Left ventricle myocardium inferior (tissue), 1 donor: ENCODE results near the gene DOCK8. TPM values are rescaled to one million over a fixed set of nuclear protein-coding genes. Genes with fewer than 3 reads are reported as not detected.

Source experiments
- DNase-seq: peaks from one replicate; pipeline ENCODE4 v3.0.0-alpha.2; 2020
- H3K27ac ChIP-seq: fragments of 200-600 bp; replicated peaks from 2 replicates; pipeline ENCODE4 v1.8.0; 2021
- H3K27me3 ChIP-seq: fragments of 200-600 bp; 2 replicates; pipeline ENCODE4 v1.8.0; 2021; ENCODE audit warnings: low read depth
- H3K36me3 ChIP-seq: fragments of 200-600 bp; 2 replicates; pipeline ENCODE4 v1.8.0; 2021
- H3K4me1 ChIP-seq: fragments of 200-600 bp; 2 replicates; pipeline ENCODE4 v1.8.0; 2021
- H3K4me3 ChIP-seq: fragments of 200-600 bp; 2 replicates; pipeline ENCODE4 v1.8.0; 2021; ENCODE audit warnings: mild to moderate bottlenecking, moderate library complexity
- H3K9me3 ChIP-seq: fragments of 200-600 bp; replicated peaks from 2 replicates; pipeline ENCODE4 v1.8.0; 2021
- CTCF ChIP-seq: fragments of 200-600 bp; IDR thresholded peaks from 2 replicates; pipeline ENCODE4 v1.8.0; 2021; ENCODE audit warnings: antibody characterized with exemption, mild to moderate bottlenecking, borderline replicate concordance
- intact Hi-C: fragments of 100-400 bp; cut with micrococcal nuclease; formaldehyde crosslinking; loops from one replicate; pipeline ENCODE4 v1.11.0; 2022
- total RNA-seq: library from RNA; stranded (reverse); fragmentation: NEBNext Ultra II Directional; extraction: Animal tissue kit (Norgen Biotek cat#: 25700); gene quantifications from one replicate; pipeline ENCODE4 v1.2.1, GENCODE V29; 2021
- donor health status: DM: no; HTN: yes; CAD: no; lungs with severe emphysema.

DOCK8 gene
- total RNA-seq, 1 donor from 2014 or later = 3.7 TPM

DNA sequence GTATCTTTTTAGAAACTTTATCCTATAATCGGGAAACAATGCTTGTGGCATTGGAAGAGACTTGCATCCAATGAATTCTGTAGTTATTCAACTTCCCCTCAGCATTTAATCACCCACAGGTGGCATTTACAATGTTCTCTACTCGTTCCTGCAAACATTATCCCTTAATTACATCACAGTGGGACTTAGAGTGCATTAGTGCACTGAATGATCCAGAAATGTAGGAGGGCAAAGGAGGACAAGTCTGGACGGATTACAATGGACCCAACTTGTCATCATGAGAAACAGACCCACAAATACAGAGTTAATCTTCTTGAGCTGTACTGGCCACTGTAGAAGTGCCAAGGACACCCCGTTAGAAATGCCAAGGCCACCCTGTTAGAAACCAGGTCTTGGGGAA is 129.1 kb downstream of the DOCK8 start:
- intact Hi-C loops = no loop called here
- no peak overlapping the region for H3K27ac ChIP-seq
- no peaks in the 10 kb centered on the region for H3K9me3 ChIP-seq
- no peak for DNase-seq
- peaks cover 53% of the 10 kb centered on the region for H3K27me3 ChIP-seq
- H3K36me3 ChIP-seq = no peaks in the 10 kb centered on the region
- no peak overlapping the region for H3K4me3 ChIP-seq
- TF ChIP-seq CTCF = no peak
- no peaks in the 10 kb centered on the region for H3K4me1 ChIP-seq

DNA sequence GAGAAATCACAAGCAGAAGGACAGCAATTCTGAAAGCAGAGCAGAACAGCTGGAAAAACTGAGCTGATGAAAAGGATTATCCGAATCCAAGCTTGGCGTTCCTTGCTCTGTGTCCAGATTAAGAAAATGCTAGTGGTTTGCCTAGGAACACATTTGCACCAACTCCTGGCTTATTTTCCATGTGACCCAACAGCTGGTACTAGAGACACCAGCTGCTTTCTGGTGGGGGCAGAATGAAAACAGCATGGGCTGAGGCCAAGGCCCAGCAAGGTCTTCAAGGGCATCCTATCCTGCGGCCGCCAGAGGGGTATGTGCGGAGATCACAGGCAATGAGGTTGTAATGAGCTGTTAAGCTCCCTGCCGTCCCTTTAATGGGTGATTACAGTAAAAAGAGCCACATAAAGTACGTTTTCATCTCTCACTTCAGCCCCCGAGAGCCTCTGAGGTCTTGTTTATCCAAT is 131.5 kb downstream of the DOCK8 start:
- Histone ChIP-seq H3K9me3 (no peaks in the 10 kb centered on the region), H3K36me3 (no peaks in the 10 kb centered on the region), H3K4me1 (no peaks in the 10 kb centered on the region), H3K27me3 (peaks cover 74% of the 10 kb centered on the region), H3K27ac (peak overlapping the region; percentile 57), H3K4me3 (no peak overlapping the region)
- DNase-seq = no peak
- no peak for TF ChIP-seq CTCF
- intact Hi-C loops = no loop called here

GRCh38 chr9:347667-348292 is 133.1 kb downstream of the DOCK8 start:
- H3K9me3 ChIP-seq = no peaks in the 10 kb centered on the region
- H3K4me1 ChIP-seq = peaks cover under 1% of the 10 kb centered on the region
- no peak overlapping the region for H3K27ac ChIP-seq
- peaks cover 60% of the 10 kb centered on the region for H3K27me3 ChIP-seq
- DNase-seq = no peak
- peak; percentile 83 for TF ChIP-seq CTCF
- intact Hi-C loops = no loop called here
- H3K36me3 ChIP-seq = no peaks in the 10 kb centered on the region
- no peak overlapping the region for H3K4me3 ChIP-seq

DNA sequence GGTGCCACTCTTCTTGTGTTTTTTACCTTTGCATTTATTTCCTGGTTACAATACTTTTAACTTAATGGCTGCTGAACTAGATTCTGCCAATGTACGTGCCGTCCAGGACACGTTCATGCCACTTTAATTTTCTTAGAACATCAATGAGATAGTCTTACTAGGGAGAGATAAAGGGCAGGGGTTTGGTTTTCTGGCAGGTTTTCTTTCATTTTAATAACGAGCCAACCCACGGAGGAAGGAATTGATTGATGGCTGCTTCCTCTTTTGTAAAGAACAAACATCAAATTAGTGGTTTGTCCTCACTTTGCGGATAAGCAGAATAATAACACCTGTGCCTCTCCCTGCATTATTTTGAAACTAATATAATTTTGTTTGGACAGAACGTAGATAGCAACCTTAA is 135.7 kb downstream of the DOCK8 start:
- no peak overlapping the region for H3K27ac ChIP-seq
- TF ChIP-seq CTCF = no peak
- no peak for DNase-seq
- intact Hi-C loops = no loop called here
- H3K27me3 ChIP-seq = peaks cover 51% of the 10 kb centered on the region
- peaks cover 4% of the 10 kb centered on the region for H3K4me1 ChIP-seq
- H3K9me3 ChIP-seq = no peaks in the 10 kb centered on the region
- no peaks in the 10 kb centered on the region for H3K36me3 ChIP-seq
- H3K4me3 ChIP-seq = no peak overlapping the region

GRCh38 chr9:351916-352315 is 137.3 kb downstream of the DOCK8 start:
- peaks cover 44% of the 10 kb centered on the region for H3K27me3 ChIP-seq
- intact Hi-C loops = no loop called here
- no peak for DNase-seq

More at GRCh38 chr9:351916-352315, 137.3 kb downstream of the DOCK8 start:
- Histone ChIP-seq H3K27ac (no peak overlapping the region), H3K4me3 (no peak overlapping the region), H3K4me1 (peaks cover 4% of the 10 kb centered on the region), H3K9me3 (no peaks in the 10 kb centered on the region), H3K36me3 (no peaks in the 10 kb centered on the region)
- TF ChIP-seq CTCF = no peak
